Upper lobe of right lung (tissue), 1 donor: ENCODE data around the gene AIDA. TPM values are rescaled to one million over a fixed set of nuclear protein-coding genes. Genes with fewer than 3 reads are reported as not detected.

Source experiments
- ATAC-seq: fragments of 200-7000 bp; cut with Tn5 transposase; one replicate; pipeline ENCODE4 v1.9.1; 2020; ENCODE audit warnings: mild to moderate bottlenecking, moderate library complexity
- DNase-seq: peaks from one replicate; pipeline ENCODE4 v3.0.0-alpha.2; 2020
- H3K27ac ChIP-seq: fragments of 200-600 bp; one replicate; pipeline ENCODE4 v1.8.0; 2022
- H3K27me3 ChIP-seq: fragments of 200-600 bp; one replicate; pipeline ENCODE4 v1.8.0; 2022; ENCODE audit warnings: mild to moderate bottlenecking
- H3K36me3 ChIP-seq: fragments of 200-600 bp; one replicate; pipeline ENCODE4 v1.8.0; 2022
- H3K4me1 ChIP-seq: fragments of 200-600 bp; one replicate; pipeline ENCODE4 v1.8.0; 2022
- H3K4me3 ChIP-seq: fragments of 200-600 bp; one replicate; pipeline ENCODE4 v1.8.0; 2022; ENCODE audit warnings: mild to moderate bottlenecking
- H3K9me3 ChIP-seq: fragments of 200-600 bp; one replicate; pipeline ENCODE4 v1.8.0; 2022
- CTCF ChIP-seq: fragments of 200-600 bp; IDR thresholded peaks from one replicate; pipeline ENCODE4 v1.8.0; 2022; ENCODE audit warnings: antibody characterized with exemption
- intact Hi-C: fragments of 100-400 bp; cut with DNase I; formaldehyde crosslinking; loops from one replicate; pipeline ENCODE4 v1.11.0; 2022
- total RNA-seq: library from RNA; stranded (reverse); fragmentation: NEBNext Ultra II Directional; extraction: Animal tissue kit (Norgen Biotek cat#: 25700); gene quantifications from one replicate; pipeline ENCODE4 v1.2.1, GENCODE V29; 2021
- donor health status: DM: no; HTN: yes; CAD: no; lungs with severe emphysema.

Gene AIDA
- total RNA-seq, 1 donor from 2014 or later, result 91.3 TPM

- Histone ChIP-seq H3K27ac (no peak overlapping the region), H3K36me3 (peaks cover 92% of the 10 kb centered on the region), H3K4me3 (no peak overlapping the region), H3K4me1 (no peaks in the 10 kb centered on the region), H3K27me3 (no peaks in the 10 kb centered on the region), H3K9me3 (no peaks in the 10 kb centered on the region)
- DNase-seq (no peak), ATAC-seq (no peak)
- TF ChIP-seq CTCF, result no peak
- intact Hi-C loops, result no loop called here
Observed at GRCh38 chr1:222663431-222663934, 48.8 kb downstream of the AIDA start.

GRCh38 chr1:222657899-222658298 is 54.4 kb downstream of the AIDA start:
- ATAC-seq, result no peak
- Histone ChIP-seq H3K27ac (no peak overlapping the region), H3K4me3 (no peak overlapping the region), H3K9me3 (no peaks in the 10 kb centered on the region), H3K27me3 (no peaks in the 10 kb centered on the region), H3K4me1 (peaks cover 7% of the 10 kb centered on the region), H3K36me3 (peaks cover 100% of the 10 kb centered on the region)
- intact Hi-C loops, result no loop called here
- DNase-seq, result no peak
- no peak for TF ChIP-seq CTCF

GRCh38 chr1:222656391-222657155 is 55.7 kb downstream of the AIDA start:
- Histone ChIP-seq H3K4me1 (peaks cover 7% of the 10 kb centered on the region), H3K27me3 (no peaks in the 10 kb centered on the region), H3K9me3 (no peaks in the 10 kb centered on the region), H3K36me3 (peaks cover 100% of the 10 kb centered on the region), H3K4me3 (no peak overlapping the region), H3K27ac (no peak overlapping the region)
- intact Hi-C loops, result no loop called here
- DNase-seq (no peak), ATAC-seq (no peak)
- TF ChIP-seq CTCF, result no peak

- H3K27me3 ChIP-seq, result no peaks in the 10 kb centered on the region
- intact Hi-C loops, result no loop called here
- DNase-seq (no peak), ATAC-seq (peak; percentile 92)
- peaks cover 7% of the 10 kb centered on the region for H3K4me1 ChIP-seq
- no peak overlapping the region for H3K4me3 ChIP-seq
- peak overlapping the region; percentile 14 for H3K27ac ChIP-seq
- H3K9me3 ChIP-seq, result no peaks in the 10 kb centered on the region
- H3K36me3 ChIP-seq, result peaks cover 100% of the 10 kb centered on the region
- no peak for TF ChIP-seq CTCF
Observed at GRCh38 chr1:222654849-222655248, 57.4 kb downstream of the AIDA start.

- no peak for DNase-seq
- H3K4me1 ChIP-seq, result peaks cover 7% of the 10 kb centered on the region
- H3K27me3 ChIP-seq, result no peaks in the 10 kb centered on the region
- peaks cover 96% of the 10 kb centered on the region for H3K36me3 ChIP-seq
- no peaks in the 10 kb centered on the region for H3K9me3 ChIP-seq
- no peak overlapping the region for H3K27ac ChIP-seq
- H3K4me3 ChIP-seq, result no peak overlapping the region
- TF ChIP-seq CTCF, result no peak
- intact Hi-C loops, result no loop called here
- ATAC-seq, result no peak
Observed at GRCh38 chr1:222653178-222653827, 59.0 kb downstream of the AIDA start.
